H1 (cell line): ENCODE results near the gene PPARD. TPM values are rescaled to one million over a fixed set of nuclear protein-coding genes. Genes with fewer than 3 reads are reported as not detected.

ENCODE experiments used
- CTCF ChIA-PET: fragments of 300-600 bp; sonication (Branson Sonifier 250); formaldehyde crosslinking; loops from one replicate; lab custom pipeline; 2021; ENCODE audit not compliant: partially characterized antibody; lab: Charles Lee
- POLR2A ChIA-PET: fragments of 300-600 bp; sonication (Branson Sonifier 250); formaldehyde crosslinking; loops from one replicate; lab custom pipeline; 2021; ENCODE audit warnings: inconsistent platforms; ENCODE audit not compliant: partially characterized antibody; lab: Charles Lee
- DNase-seq, 2 experiments: peaks; one replicate each; pipeline versions ENCODE4 v3.0.0 to v3.0.0-alpha.2; 2010 to 2022; ENCODE audit warnings: low spot score in 2 of 2, low read depth in 1 of 2, mixed read lengths in 1 of 2
- FAIRE-seq: peaks from 2 replicates; lab custom pipeline; 2011; peaks lifted over from hg19 to GRCh38; lab: Jason Lieb, UNC
- H2AFZ ChIP-seq: 2 replicates; pipeline ENCODE4 v1.8.1; 2012; ENCODE audit warnings: low read length, inconsistent platforms
- H2AK5ac ChIP-seq: 2 replicates; pipeline ENCODE4 v1.6.1; 2013; ENCODE audit warnings: low read depth, low read length
- H2BK120ac ChIP-seq: replicated peaks from 2 replicates; pipeline ENCODE3; 2013; ENCODE audit warnings: low read depth, low read length, inconsistent platforms
- H2BK12ac ChIP-seq: 2 replicates; pipeline ENCODE4 v1.6.1; 2013; ENCODE audit warnings: low read depth, low read length
- H2BK15ac ChIP-seq: 2 replicates; pipeline ENCODE4 v1.6.1; 2013; ENCODE audit warnings: low read length
- H2BK20ac ChIP-seq: 2 replicates; pipeline ENCODE4 v1.6.1; 2013; ENCODE audit warnings: low read length
- H2BK5ac ChIP-seq: 2 replicates; pipeline ENCODE4 v1.6.1; 2013; ENCODE audit warnings: low read depth, low read length
- H3K14ac ChIP-seq: 2 replicates; pipeline ENCODE4 v1.6.1; 2013; ENCODE audit warnings: inconsistent platforms; ENCODE audit not compliant: insufficient read length
- H3K18ac ChIP-seq: 2 replicates; pipeline ENCODE4 v1.6.1; 2013; ENCODE audit warnings: low read length; ENCODE audit errors: extremely low read depth
- H3K23ac ChIP-seq: 2 replicates; pipeline ENCODE4 v1.6.1; 2013; ENCODE audit warnings: inconsistent platforms; ENCODE audit not compliant: insufficient read length
- H3K23me2 ChIP-seq: 2 replicates; pipeline ENCODE4 v1.6.1; 2013; ENCODE audit warnings: low read depth, low read length
- H3K27ac ChIP-seq: 2 replicates; pipeline ENCODE4 v1.6.1; 2011; ENCODE audit warnings: low read depth, low read length, inconsistent platforms
- H3K27me3 ChIP-seq, 4 experiments: replicated peaks in 1 of 4; 1 replicate in 1 of 4; 2 replicates in 3 of 4; pipeline versions ENCODE4 v1.6.1 to v1.8.1; 2011 to 2013; ENCODE audit warnings: low read length in 3 of 4, mild to moderate bottlenecking in 3 of 4, inconsistent platforms in 2 of 4, mixed read lengths in 2 of 4, moderate library complexity in 1 of 4; ENCODE audit not compliant: control insufficient read depth in 3 of 4, insufficient read depth in 3 of 4; ENCODE audit errors: extremely low read depth in 1 of 4
- H3K36me3 ChIP-seq, 4 experiments: 2 replicates each; pipeline versions ENCODE4 v1.6.1 to v1.8.1; 2011 to 2013; ENCODE audit warnings: mild to moderate bottlenecking in 4 of 4, low read length in 3 of 4, moderate library complexity in 2 of 4, control low read depth in 1 of 4, inconsistent platforms in 1 of 4; ENCODE audit not compliant: insufficient read depth in 4 of 4, control insufficient read depth in 2 of 4
- H3K4ac ChIP-seq: replicated peaks from 2 replicates; pipeline ENCODE3; 2013; ENCODE audit warnings: low read length, low read depth, mixed read lengths, inconsistent platforms; ENCODE audit not compliant: insufficient read length
- H3K4me1 ChIP-seq, 4 experiments: replicated peaks in 1 of 4; 1 replicate in 1 of 4; 2 replicates in 3 of 4; pipeline versions ENCODE4 v1.6.1 to v1.8.1; 2011 to 2013; ENCODE audit warnings: low read length in 3 of 4, inconsistent platforms in 2 of 4, mixed read lengths in 1 of 4; ENCODE audit not compliant: insufficient read depth in 4 of 4, control insufficient read depth in 3 of 4
- H3K4me2 ChIP-seq, 2 experiments: 2 replicates each; pipeline versions ENCODE4 v1.6.1 to v1.8.1; 2011 to 2013; ENCODE audit warnings: low read depth in 2 of 2, low read length in 2 of 2, control low read depth in 1 of 2, inconsistent platforms in 1 of 2, mild to moderate bottlenecking in 1 of 2; ENCODE audit not compliant: insufficient read depth in 1 of 2
- H3K4me3 ChIP-seq, 4 experiments: fragments of 200-600, 300-600 bp in 1 of 4; sonication (generic), shearing (Covaris generic), sonication (Bioruptor Twin) in 1 of 4; 2 replicates each; pipeline versions ENCODE4 v1.5.1 to v1.8.1; 2011 to 2016; ENCODE audit warnings: low read length in 4 of 4, low read depth in 3 of 4, control low read depth in 2 of 4, inconsistent platforms in 2 of 4, mild to moderate bottlenecking in 2 of 4, mixed read lengths in 1 of 4, moderate library complexity in 1 of 4; ENCODE audit not compliant: insufficient read depth in 2 of 4; ENCODE audit errors: extremely low read depth in 1 of 4
- H3K56ac ChIP-seq: replicated peaks from 2 replicates; pipeline ENCODE3; 2013; ENCODE audit warnings: low read depth, mild to moderate bottlenecking, mixed read lengths, low read length, inconsistent platforms; ENCODE audit not compliant: insufficient read length
- H3K79me1 ChIP-seq: 2 replicates; pipeline ENCODE4 v1.6.1; 2013; ENCODE audit warnings: low read depth, low read length, control low read depth
- H3K79me2 ChIP-seq, 2 experiments: 2 replicates each; pipeline versions ENCODE4 v1.6.1 to v1.8.1; 2012 to 2013; ENCODE audit warnings: low read length in 2 of 2, mild to moderate bottlenecking in 2 of 2, inconsistent platforms in 1 of 2; ENCODE audit not compliant: insufficient read depth in 2 of 2, control insufficient read depth in 1 of 2
- H3K9ac ChIP-seq, 4 experiments: replicated peaks in 1 of 4; 1 replicate in 1 of 4; 2 replicates in 3 of 4; pipeline versions ENCODE4 v1.6.1 to v1.8.1; 2011 to 2013; ENCODE audit warnings: low read depth in 3 of 4, low read length in 3 of 4, control low read depth in 2 of 4, mild to moderate bottlenecking in 2 of 4, moderate library complexity in 2 of 4, inconsistent platforms in 1 of 4; ENCODE audit errors: extremely low read depth in 1 of 4
- H3K9me3 ChIP-seq, 2 experiments: 2 replicates each; pipeline versions ENCODE4 v1.6.1 to v1.8.1; 2012 to 2013; ENCODE audit warnings: mild to moderate bottlenecking in 2 of 2, moderate library complexity in 2 of 2, control low read depth in 1 of 2, inconsistent platforms in 1 of 2, low read depth in 1 of 2, low read length in 1 of 2, mixed read lengths in 1 of 2; ENCODE audit not compliant: insufficient read depth in 2 of 2
- H4K20me1 ChIP-seq, 2 experiments: replicated peaks in 1 of 2; 2 replicates each; pipeline versions ENCODE3 to v1.8.1; 2011 to 2013; ENCODE audit warnings: inconsistent platforms in 2 of 2, low read length in 2 of 2, mild to moderate bottlenecking in 1 of 2; ENCODE audit not compliant: insufficient read depth in 2 of 2, control insufficient read depth in 1 of 2
- H4K5ac ChIP-seq: 2 replicates; pipeline ENCODE4 v1.6.1; 2013; ENCODE audit warnings: low read length, low read depth, mixed read lengths, inconsistent platforms; ENCODE audit not compliant: insufficient read length
- H4K8ac ChIP-seq: 2 replicates; pipeline ENCODE4 v1.8.0; 2013; ENCODE audit warnings: mild to moderate bottlenecking, moderate library complexity, low read length, inconsistent platforms; ENCODE audit not compliant: insufficient read depth; ENCODE audit errors: extremely low read depth
- H4K91ac ChIP-seq: replicated peaks from 2 replicates; pipeline ENCODE3; 2013; ENCODE audit warnings: low read length, mixed read lengths, inconsistent platforms; ENCODE audit not compliant: insufficient read length
- RBBP5 ChIP-seq: IDR thresholded peaks from 2 replicates; pipeline ENCODE4 v1.7.1; 2012; ENCODE audit warnings: low read depth, mild to moderate bottlenecking, inconsistent platforms, low read length, moderate library complexity, borderline replicate concordance
- RFX5 ChIP-seq: IDR thresholded peaks from 2 replicates; pipeline ENCODE4 v1.6.1; 2011; ENCODE audit warnings: low read depth, low read length, improper control_type of control experiment, borderline replicate concordance
- RNF2 ChIP-seq: fragments of 200-900, 300-1000 bp; sonication (generic); IDR thresholded peaks from 2 replicates; pipeline ENCODE4 v1.7.1; 2016; ENCODE audit warnings: borderline replicate concordance, low read depth, mild to moderate bottlenecking, antibody characterized with exemption, low read length; ENCODE audit not compliant: poor library complexity, severe bottlenecking; ENCODE audit errors: missing control alignments
- SP1 ChIP-seq: IDR thresholded peaks from 2 replicates; pipeline ENCODE4 v1.6.1; 2011; ENCODE audit warnings: low read depth, low read length
- ZNF274 ChIP-seq: IDR thresholded peaks from 2 replicates; pipeline ENCODE4 v1.7.0; 2012; ENCODE audit warnings: low read length, borderline replicate concordance; ENCODE audit errors: extremely low read depth
- WGBS, 2 experiments: shearing (Covaris generic) in 1 of 2; methylation state at CpG; one replicate each; pipeline versions ENCODE4 v1.1.6 to v1.1.7; 2013 to 2015; ENCODE audit warnings: low lambda C conversion rate in 2 of 2, mixed read lengths in 2 of 2, inconsistent platforms in 1 of 2, low coverage in 1 of 2, missing lambda C conversion rate in 1 of 2; ENCODE audit not compliant: insufficient replicate concordance in 2 of 2, insufficient coverage in 1 of 2, insufficient read length in 1 of 2; ENCODE audit errors: extremely low coverage in 1 of 2, missing lambda C conversion rate in 1 of 2; 5-methylcytosine and 5-hydroxymethylcytosine counted together
- polyA plus RNA-seq, 7 experiments: library from polyadenylated mRNA; depleted of rRNA in 3 of 7; stranded (reverse) in 5 of 7; unstranded in 2 of 7; fragments of >200 nt in 5 of 7; fragments of 200-250 nt in 2 of 7; gene quantifications; 1 replicate in 5 of 7; 2 replicates in 1 of 7; 4 replicates in 1 of 7; pipeline versions ENCODE4 v1.2.1 to v1.2.3, GENCODE V29; 2011 to 2013; ENCODE audit warnings: missing spikeins in 2 of 7, mixed read lengths in 2 of 7
- total RNA-seq: library from RNA; stranded (reverse); fragmentation: NEBNext Ultra II Directional; extraction: Animal tissue kit (Norgen Biotek cat#: 25700); gene quantifications from 2 replicates; pipeline ENCODE4 v1.2.1, GENCODE V29; 2021

The PPARD gene
- total and polyA plus RNA-seq, 2 of the 8 experiments (the other 6 are each of a cell fraction or from before 2014, with no cell fraction given), result 14.6 to 14.9 TPM

GRCh38 chr6:35370124-35370741 lies 27.9 kb downstream of the PPARD start:
- H4K8ac ChIP-seq, result no peak overlapping the region
- no peak for FAIRE-seq
- no peak overlapping the region for H3K4me3 ChIP-seq
- H3K18ac ChIP-seq, result no peak overlapping the region
- no peak for DNase-seq
- no peaks in the 10 kb centered on the region for H4K20me1 ChIP-seq
- WGBS, 2 experiments, result 92% methylated on average over 8 of the region's 8 CpGs; no CpG with 5 or more reads in 1 of the 2 experiments
- no peak overlapping the region for H3K23ac ChIP-seq
- no peak overlapping the region for H3K4ac ChIP-seq
- no peaks in the 10 kb centered on the region for H3K23me2 ChIP-seq
- H2BK120ac ChIP-seq, result no peak overlapping the region
- TF ChIP-seq SP1, result no peak
- TF ChIP-seq ZNF274, result no peak
- no peak for TF ChIP-seq RNF2
- TF ChIP-seq RFX5, result no peak
- TF ChIP-seq RBBP5, result no peak
- 0 out of 2 replicates have a peak overlapping the region, but pooled peaks have one; percentile 63 for H2BK15ac ChIP-seq
- no peaks in the 10 kb centered on the region for H3K27me3 ChIP-seq
- H4K5ac ChIP-seq, result no peak overlapping the region
- no peak overlapping the region for H4K91ac ChIP-seq
- no peak overlapping the region for H3K9ac ChIP-seq
- no peaks in the 10 kb centered on the region for H3K9me3 ChIP-seq
- 0 out of 2 replicates have a peak overlapping the region, but pooled peaks have one; percentile 61 for H2AK5ac ChIP-seq
- no peaks in the 10 kb centered on the region; a peak in 1 of 7 replicates for H3K4me1 ChIP-seq
- H2BK20ac ChIP-seq, result no peak overlapping the region
- H2AFZ ChIP-seq, result no peak overlapping the region
- ChIA-PET CTCF (interaction anchor here (0.9 kb wide), 1 partner anchor 8 kb away, joined by 3 read pairs; no protein-coding TSS in a partner anchor), POLR2A (no interaction called here)
- H2BK12ac ChIP-seq, result no peak overlapping the region
- H3K27ac ChIP-seq, result no peak overlapping the region
- no peak overlapping the region for H3K14ac ChIP-seq
- no peaks in the 10 kb centered on the region for H3K36me3 ChIP-seq
- 0 out of 4 replicates have a peak, but pooled peaks cover 0 to 3% of the 10 kb centered on the region in 2 experiments for H3K79me2 ChIP-seq
- no peak overlapping the region for H3K56ac ChIP-seq
- H3K79me1 ChIP-seq, result no peaks in the 10 kb centered on the region; the same call in 1 of the 2 replicates
- H2BK5ac ChIP-seq, result no peak overlapping the region
- no peak overlapping the region for H3K4me2 ChIP-seq
